Left renal cortex interstitium (tissue), 4 donors: ENCODE results near the gene ABCA13. TPM values are rescaled to one million over a fixed set of nuclear protein-coding genes. Genes with fewer than 3 reads are reported as not detected.
A peak's percentile ranks its signal among the peaks of the same experiment; 100 is the strongest.

ENCODE experiments used
- DNase-seq, 4 donors: peaks; one replicate each; pipeline ENCODE4 v3.0.0-alpha.2; 2013; ENCODE audit warnings: low read depth in 4 of 4, low spot score in 2 of 4, missing footprints in 1 of 4
- polyA plus RNA-seq, 4 donors: library from polyadenylated mRNA; unstranded; fragments of 120-200 nt; gene quantifications; one replicate each; pipeline ENCODE4 v1.2.1, GENCODE V29; 2013; ENCODE audit not compliant: insufficient read length in 4 of 4

The ABCA13 gene
- polyA plus RNA-seq, 4 donors = 0.57 to 1.0 (median 0.89) TPM

- no peak for DNase-seq
Measured at GRCh38 chr7:48296966-48297365, 125.7 kb downstream of the ABCA13 start.

- DNase-seq = no peak
Measured at GRCh38 chr7:48298779-48299178, 127.5 kb downstream of the ABCA13 start.

GRCh38 chr7:48299580-48300169 is 128.4 kb downstream of the ABCA13 start:
- peak in 2 of 4 donors; percentile 38 to 39 for DNase-seq

- DNase-seq = no peak
Measured at GRCh38 chr7:48300301-48300700, 129.0 kb downstream of the ABCA13 start.

GRCh38 chr7:48301201-48301600 is 129.9 kb downstream of the ABCA13 start:
- no peak for DNase-seq

GRCh38 chr7:48304641-48305040 is 133.4 kb downstream of the ABCA13 start:
- no peak for DNase-seq

- DNase-seq = no peak
Measured at GRCh38 chr7:48305661-48306060, 134.4 kb downstream of the ABCA13 start.

- no peak for DNase-seq
Measured at GRCh38 chr7:48307041-48307714, 135.9 kb downstream of the ABCA13 start.

- no peak for DNase-seq
Measured at GRCh38 chr7:48309720-48310119, 138.5 kb downstream of the ABCA13 start.

- no peak for DNase-seq
Measured at GRCh38 chr7:48311464-48312100, 140.3 kb downstream of the ABCA13 start.

GRCh38 chr7:48312151-48312550 is 140.9 kb downstream of the ABCA13 start:
- DNase-seq = no peak

- no peak for DNase-seq
Measured at GRCh38 chr7:48316768-48317167, 145.5 kb downstream of the ABCA13 start.

GRCh38 chr7:48317360-48317759 is 146.1 kb downstream of the ABCA13 start:
- DNase-seq = no peak

GRCh38 chr7:48321319-48322010 is 150.2 kb downstream of the ABCA13 start:
- no peak for DNase-seq

GRCh38 chr7:48337012-48337621 is 165.9 kb downstream of the ABCA13 start:
- peak in 1 of 4 donors; percentile 3 for DNase-seq

- DNase-seq = no peak
Measured at GRCh38 chr7:48337781-48338180, 166.5 kb downstream of the ABCA13 start.

- no peak for DNase-seq
Measured at GRCh38 chr7:48347230-48347825, 176.1 kb downstream of the ABCA13 start.

- DNase-seq = no peak
Measured at GRCh38 chr7:48350515-48350914, 179.3 kb downstream of the ABCA13 start.

GRCh38 chr7:48351900-48352299 is 180.6 kb downstream of the ABCA13 start:
- DNase-seq = no peak

GRCh38 chr7:48355346-48355745 is 184.1 kb downstream of the ABCA13 start:
- no peak for DNase-seq

- no peak for DNase-seq
Measured at GRCh38 chr7:48360574-48360973, 189.3 kb downstream of the ABCA13 start.
